ENCODE results near the gene TIPARP. TPM values are rescaled to one million over a fixed set of nuclear protein-coding genes. Genes with fewer than 3 reads are reported as not detected.

Gene TIPARP
- total and polyA plus RNA-seq, 7 donors, result 12.2 to 42.8 (median 25.8) TPM

DNA sequence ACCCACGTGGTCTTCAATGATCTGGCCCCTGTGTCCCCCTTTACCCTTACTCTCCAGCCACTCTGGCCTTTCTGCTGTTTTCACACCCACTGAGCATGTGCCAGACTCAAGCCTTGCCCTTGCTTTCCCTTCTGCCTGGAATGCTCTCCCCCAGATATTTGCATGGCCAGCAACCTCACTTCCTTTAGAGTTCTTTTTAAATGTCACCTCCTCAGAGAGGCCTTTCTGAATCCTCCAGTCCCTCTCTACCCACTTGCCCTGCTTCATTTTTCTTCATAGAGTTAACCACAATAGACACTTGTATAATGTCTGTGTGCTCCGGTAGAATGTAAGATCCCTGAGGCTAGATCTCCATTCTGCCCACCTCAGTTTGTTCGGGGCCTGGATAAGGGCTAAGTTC is 39.4 kb upstream of the TIPARP start:
- WGBS, 2 donors, result 78 to 90% methylated on average over 3 of the region's 3 CpGs
- Histone ChIP-seq H3K27ac (no peak overlapping the region), H3K27me3 (no peaks in the 10 kb centered on the region), H3K4me3 (no peak overlapping the region), H3K9me3 (no peaks in the 10 kb centered on the region), H3K36me3 (no peaks in the 10 kb centered on the region), H3K4me1 (peaks cover 0 to 15% (median 0%) of the 10 kb centered on the region in 4 donors)
- intact Hi-C loops (cut with DNase I), result no loop called here
- DNase-seq, result no peak
- no peak for TF ChIP-seq POLR2AphosphoS5 (IDR thresholded peaks at IDR 0.05)
- TF ChIP-seq EP300 (IDR thresholded peaks at IDR 0.05), result no peak
- no peak for TF ChIP-seq POLR2A (IDR thresholded peaks at IDR 0.05)
- no peak for TF ChIP-seq CTCF (IDR thresholded peaks at IDR 0.05)

DNA sequence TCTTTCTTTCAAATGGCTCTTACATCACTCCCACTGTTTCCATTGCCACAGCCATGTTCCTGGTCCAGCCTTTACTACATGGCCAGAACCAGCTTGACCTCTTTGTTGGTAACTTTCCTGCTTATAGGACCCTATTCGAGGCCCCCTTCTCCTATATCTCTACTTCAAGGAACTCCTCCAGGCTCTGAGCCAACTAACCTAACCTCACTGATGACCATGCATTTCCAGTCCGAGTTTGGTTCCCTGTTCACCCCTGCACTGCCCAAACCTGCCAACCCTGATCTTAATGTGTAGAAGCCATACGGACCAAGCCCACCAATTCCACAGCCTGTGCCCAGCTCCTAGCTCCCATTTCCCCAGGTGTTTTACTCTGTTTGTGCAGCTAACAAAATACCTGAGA is 38.4 kb upstream of the TIPARP start:
- Histone ChIP-seq H3K27ac (no peak overlapping the region), H3K9me3 (no peaks in the 10 kb centered on the region), H3K4me3 (no peak overlapping the region), H3K4me1 (peaks cover 0 to 15% (median 0%) of the 10 kb centered on the region in 4 donors), H3K36me3 (no peaks in the 10 kb centered on the region), H3K27me3 (no peaks in the 10 kb centered on the region)
- intact Hi-C loops (cut with DNase I), result no loop called here
- WGBS, 2 donors, result 59 to 79% methylated on average over 3 of the region's 3 CpGs
- TF ChIP-seq CTCF (IDR thresholded peaks at IDR 0.05) (no peak), POLR2AphosphoS5 (IDR thresholded peaks at IDR 0.05) (no peak), EP300 (IDR thresholded peaks at IDR 0.05) (no peak), POLR2A (IDR thresholded peaks at IDR 0.05) (no peak)
- DNase-seq, result no peak

GRCh38 chr3:156637480-156638022 is 36.8 kb upstream of the TIPARP start:
- Histone ChIP-seq H3K4me1 (peaks cover 0 to 15% (median 0%) of the 10 kb centered on the region in 4 donors), H3K27ac (no peak overlapping the region), H3K27me3 (no peaks in the 10 kb centered on the region), H3K9me3 (no peaks in the 10 kb centered on the region), H3K36me3 (no peaks in the 10 kb centered on the region), H3K4me3 (no peak overlapping the region)
- no peak for DNase-seq
- TF ChIP-seq POLR2AphosphoS5 (IDR thresholded peaks at IDR 0.05) (no peak), CTCF (IDR thresholded peaks at IDR 0.05) (no peak), EP300 (IDR thresholded peaks at IDR 0.05) (no peak), POLR2A (IDR thresholded peaks at IDR 0.05) (no peak)
- 10 to 47% methylated on average over 3 of the region's 3 CpGs for WGBS, 2 donors
- intact Hi-C loops (cut with DNase I), result no loop called here

GRCh38 chr3:156638271-156638670 is 36.1 kb upstream of the TIPARP start:
- 18 to 69% methylated on average over 4 of the region's 4 CpGs for WGBS, 2 donors
- no peak overlapping the region for H3K4me3 ChIP-seq
- peaks cover 0 to 15% (median 2%) of the 10 kb centered on the region in 4 donors for H3K4me1 ChIP-seq
- H3K27ac ChIP-seq, result no peak overlapping the region
- H3K36me3 ChIP-seq, result no peaks in the 10 kb centered on the region
- no peaks in the 10 kb centered on the region for H3K9me3 ChIP-seq
- TF ChIP-seq POLR2AphosphoS5 (IDR thresholded peaks at IDR 0.05) (no peak), POLR2A (IDR thresholded peaks at IDR 0.05) (no peak), EP300 (IDR thresholded peaks at IDR 0.05) (no peak), CTCF (IDR thresholded peaks at IDR 0.05) (no peak)
- no peaks in the 10 kb centered on the region for H3K27me3 ChIP-seq
- DNase-seq, result no peak
- intact Hi-C loops (cut with DNase I), result no loop called here

- H3K4me1 ChIP-seq, result peaks cover 0 to 13% (median 6%) of the 10 kb centered on the region in 4 donors
- H3K4me3 ChIP-seq, result no peak overlapping the region
- H3K9me3 ChIP-seq, result no peaks in the 10 kb centered on the region
- intact Hi-C loops (cut with DNase I), result no loop called here
- no peaks in the 10 kb centered on the region for H3K27me3 ChIP-seq
- no peaks in the 10 kb centered on the region for H3K36me3 ChIP-seq
- H3K27ac ChIP-seq, result no peak overlapping the region
- TF ChIP-seq CTCF (IDR thresholded peaks at IDR 0.05), result no peak
- TF ChIP-seq POLR2AphosphoS5 (IDR thresholded peaks at IDR 0.05), result no peak
- no peak for TF ChIP-seq EP300 (IDR thresholded peaks at IDR 0.05)
- no peak for TF ChIP-seq POLR2A (IDR thresholded peaks at IDR 0.05)
- DNase-seq, result no peak
Observed at GRCh38 chr3:156639414-156640023, 34.9 kb upstream of the TIPARP start.

Data from sigmoid colon (tissue), 7 donors.